ENCODE data around the gene DMTF1. TPM values are rescaled to one million over a fixed set of nuclear protein-coding genes. Genes with fewer than 3 reads are reported as not detected.
"Not testable (repeated sequence)": the region's sequence is repeated elsewhere in the genome, so short reads cannot be mapped to it uniquely, and the experiment has no call there.

The DMTF1 gene
- total RNA-seq, 1 donor = 70.6 TPM

- no peak overlapping the region for H3K4me3 ChIP-seq (ENCODE audit: insufficient read depth, low read length)
- no peak overlapping the region for H3K4me2 ChIP-seq (ENCODE audit: insufficient read depth, low read length)
- no peak overlapping the region for H2AFZ ChIP-seq (ENCODE audit: low read length)
- H3K79me2 ChIP-seq (ENCODE audit: insufficient read depth, low read length) = no peaks in the 10 kb centered on the region
- no peaks in the 10 kb centered on the region for H3K4me1 ChIP-seq (ENCODE audit: insufficient read depth, low read length)
- H4K20me1 ChIP-seq (ENCODE audit: insufficient read depth, low read length) = no peaks in the 10 kb centered on the region
- no peaks in the 10 kb centered on the region for H3K9me3 ChIP-seq (ENCODE audit: low read depth, low read length)
- no peak for DNase-seq (ENCODE audit: insufficient read length, low spot score, missing footprints)
- no peaks in the 10 kb centered on the region for H3K36me3 ChIP-seq (ENCODE audit: insufficient read depth, low read length)
- TF ChIP-seq, protein P1, sequence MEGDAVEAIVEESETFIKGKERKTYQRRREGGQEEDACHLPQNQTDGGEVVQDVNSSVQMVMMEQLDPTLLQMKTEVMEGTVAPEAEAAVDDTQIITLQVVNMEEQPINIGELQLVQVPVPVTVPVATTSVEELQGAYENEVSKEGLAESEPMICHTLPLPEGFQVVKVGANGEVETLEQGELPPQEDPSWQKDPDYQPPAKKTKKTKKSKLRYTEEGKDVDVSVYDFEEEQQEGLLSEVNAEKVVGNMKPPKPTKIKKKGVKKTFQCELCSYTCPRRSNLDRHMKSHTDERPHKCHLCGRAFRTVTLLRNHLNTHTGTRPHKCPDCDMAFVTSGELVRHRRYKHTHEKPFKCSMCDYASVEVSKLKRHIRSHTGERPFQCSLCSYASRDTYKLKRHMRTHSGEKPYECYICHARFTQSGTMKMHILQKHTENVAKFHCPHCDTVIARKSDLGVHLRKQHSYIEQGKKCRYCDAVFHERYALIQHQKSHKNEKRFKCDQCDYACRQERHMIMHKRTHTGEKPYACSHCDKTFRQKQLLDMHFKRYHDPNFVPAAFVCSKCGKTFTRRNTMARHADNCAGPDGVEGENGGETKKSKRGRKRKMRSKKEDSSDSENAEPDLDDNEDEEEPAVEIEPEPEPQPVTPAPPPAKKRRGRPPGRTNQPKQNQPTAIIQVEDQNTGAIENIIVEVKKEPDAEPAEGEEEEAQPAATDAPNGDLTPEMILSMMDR (IDR thresholded peaks at IDR 0.05; ENCODE audit: extremely low read depth, low read depth, low read length) = no peak
- H3K27me3 ChIP-seq (ENCODE audit: insufficient read depth, low read length) = peaks cover 9% of the 10 kb centered on the region
- H3K27ac ChIP-seq (ENCODE audit: low read depth, low read length) = no peak overlapping the region
Measured at GRCh38 chr7:87226495-87226894, 74.2 kb downstream of the DMTF1 start.

DNA sequence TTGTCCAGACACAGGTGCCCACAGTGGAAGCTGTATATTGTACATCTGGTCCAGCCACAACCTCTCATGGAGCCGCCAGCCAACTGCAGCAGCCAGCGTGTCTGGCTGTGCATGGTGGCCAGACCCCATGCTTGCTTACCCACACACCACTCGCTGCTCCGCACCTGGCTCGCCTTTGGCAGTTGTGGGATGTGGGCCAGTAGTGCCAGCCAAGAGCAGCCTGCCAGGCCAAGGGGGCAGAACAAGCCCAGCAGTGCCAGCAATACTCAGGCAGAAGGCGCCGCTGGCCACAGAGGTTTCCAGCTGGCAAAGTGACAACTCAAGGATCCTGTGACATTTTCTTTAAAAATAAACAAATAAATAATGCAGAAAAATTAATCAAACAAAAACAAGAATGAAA is 79.0 kb downstream of the DMTF1 start:
- TF ChIP-seq, protein P1 (IDR thresholded peaks at IDR 0.05; ENCODE audit: extremely low read depth, low read depth, low read length) = no peak
- Histone ChIP-seq H4K20me1 (ENCODE audit: insufficient read depth, low read length) (no peaks in the 10 kb centered on the region), H3K79me2 (ENCODE audit: insufficient read depth, low read length) (no peaks in the 10 kb centered on the region), H3K27me3 (ENCODE audit: insufficient read depth, low read length) (peaks cover 8% of the 10 kb centered on the region), H2AFZ (ENCODE audit: low read length) (no peak overlapping the region), H3K4me2 (ENCODE audit: insufficient read depth, low read length) (no peak overlapping the region), H3K4me1 (ENCODE audit: insufficient read depth, low read length) (peaks cover 3% of the 10 kb centered on the region), H3K9me3 (ENCODE audit: low read depth, low read length) (no peaks in the 10 kb centered on the region), H3K27ac (ENCODE audit: low read depth, low read length) (no peak overlapping the region), H3K36me3 (ENCODE audit: insufficient read depth, low read length) (no peaks in the 10 kb centered on the region), H3K4me3 (ENCODE audit: insufficient read depth, low read length) (no peak overlapping the region)
- DNase-seq (ENCODE audit: insufficient read length, low spot score, missing footprints) = no peak

- H3K4me3 ChIP-seq (ENCODE audit: insufficient read depth, low read length) = no peak overlapping the region
- H2AFZ ChIP-seq (ENCODE audit: low read length) = no peak overlapping the region
- peaks cover 8% of the 10 kb centered on the region for H3K27me3 ChIP-seq (ENCODE audit: insufficient read depth, low read length)
- TF ChIP-seq, protein P1 (IDR thresholded peaks at IDR 0.05; ENCODE audit: extremely low read depth, low read depth, low read length) = no peak
- no peaks in the 10 kb centered on the region for H4K20me1 ChIP-seq (ENCODE audit: insufficient read depth, low read length)
- no peaks in the 10 kb centered on the region for H3K9me3 ChIP-seq (ENCODE audit: low read depth, low read length)
- no peaks in the 10 kb centered on the region for H3K36me3 ChIP-seq (ENCODE audit: insufficient read depth, low read length)
- no peak overlapping the region for H3K27ac ChIP-seq (ENCODE audit: low read depth, low read length)
- no peak overlapping the region for H3K4me2 ChIP-seq (ENCODE audit: insufficient read depth, low read length)
- peaks cover 3% of the 10 kb centered on the region for H3K4me1 ChIP-seq (ENCODE audit: insufficient read depth, low read length)
- no peaks in the 10 kb centered on the region for H3K79me2 ChIP-seq (ENCODE audit: insufficient read depth, low read length)
- DNase-seq (ENCODE audit: insufficient read length, low spot score, missing footprints) = no peak
Measured at GRCh38 chr7:87231711-87232110, 79.5 kb downstream of the DMTF1 start.

- H3K9me3 ChIP-seq (ENCODE audit: low read depth, low read length) = no peaks in the 10 kb centered on the region
- TF ChIP-seq, protein P1 (IDR thresholded peaks at IDR 0.05; ENCODE audit: extremely low read depth, low read depth, low read length) = no peak
- no peak for DNase-seq (ENCODE audit: insufficient read length, low spot score, missing footprints)
Measured at GRCh38 chr7:87234949-87235348, 82.7 kb downstream of the DMTF1 start.

DNA sequence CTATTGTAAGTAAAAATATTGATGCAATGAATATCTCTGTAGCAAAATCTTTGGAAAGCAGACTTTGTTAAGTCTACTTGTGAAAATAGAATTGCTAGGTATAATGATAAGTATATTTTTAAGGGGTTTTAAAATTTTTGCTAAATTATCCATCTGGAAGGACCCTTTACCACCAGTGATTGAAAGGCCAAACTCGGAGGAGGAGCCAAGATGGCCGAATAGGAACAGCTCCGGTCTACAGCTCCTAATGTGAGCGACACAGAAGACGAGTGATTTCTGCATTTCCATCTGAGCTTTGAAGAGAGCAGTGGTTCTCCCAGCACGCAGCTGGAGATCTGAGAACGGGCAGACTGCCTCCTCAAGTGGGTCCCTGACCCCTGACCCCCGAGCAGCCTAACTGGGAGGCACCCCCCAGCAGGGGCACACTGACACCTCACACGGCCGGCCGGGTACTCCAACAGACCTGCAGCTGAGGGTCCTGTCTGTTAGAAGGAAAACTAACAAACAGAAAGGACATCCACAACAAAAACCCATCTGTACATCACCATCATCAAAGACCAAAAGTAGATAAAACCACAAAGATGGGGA is 86.3 kb downstream of the DMTF1 start:
- DNase-seq (ENCODE audit: insufficient read length, low spot score, missing footprints); H3K4me2 ChIP-seq (ENCODE audit: insufficient read depth, low read length); H4K20me1 ChIP-seq (ENCODE audit: insufficient read depth, low read length); H3K4me3 ChIP-seq (ENCODE audit: insufficient read depth, low read length); H3K9me3 ChIP-seq (ENCODE audit: low read depth, low read length); H3K79me2 ChIP-seq (ENCODE audit: insufficient read depth, low read length); H3K36me3 ChIP-seq (ENCODE audit: insufficient read depth, low read length); H3K27me3 ChIP-seq (ENCODE audit: insufficient read depth, low read length); H2AFZ ChIP-seq (ENCODE audit: low read length); H3K4me1 ChIP-seq (ENCODE audit: insufficient read depth, low read length); H3K27ac ChIP-seq (ENCODE audit: low read depth, low read length): not testable (repeated sequence)

More at GRCh38 chr7:87234949-87235348, 82.7 kb downstream of the DMTF1 start:
- Histone ChIP-seq H3K27me3 (ENCODE audit: insufficient read depth, low read length) (peaks cover 8% of the 10 kb centered on the region), H3K27ac (ENCODE audit: low read depth, low read length) (no peak overlapping the region), H2AFZ (ENCODE audit: low read length) (no peak overlapping the region), H3K4me1 (ENCODE audit: insufficient read depth, low read length) (peaks cover 3% of the 10 kb centered on the region), H3K4me3 (ENCODE audit: insufficient read depth, low read length) (no peak overlapping the region), H3K36me3 (ENCODE audit: insufficient read depth, low read length) (no peaks in the 10 kb centered on the region), H3K79me2 (ENCODE audit: insufficient read depth, low read length) (no peaks in the 10 kb centered on the region), H4K20me1 (ENCODE audit: insufficient read depth, low read length) (no peaks in the 10 kb centered on the region), H3K4me2 (ENCODE audit: insufficient read depth, low read length) (no peak overlapping the region)

DNA sequence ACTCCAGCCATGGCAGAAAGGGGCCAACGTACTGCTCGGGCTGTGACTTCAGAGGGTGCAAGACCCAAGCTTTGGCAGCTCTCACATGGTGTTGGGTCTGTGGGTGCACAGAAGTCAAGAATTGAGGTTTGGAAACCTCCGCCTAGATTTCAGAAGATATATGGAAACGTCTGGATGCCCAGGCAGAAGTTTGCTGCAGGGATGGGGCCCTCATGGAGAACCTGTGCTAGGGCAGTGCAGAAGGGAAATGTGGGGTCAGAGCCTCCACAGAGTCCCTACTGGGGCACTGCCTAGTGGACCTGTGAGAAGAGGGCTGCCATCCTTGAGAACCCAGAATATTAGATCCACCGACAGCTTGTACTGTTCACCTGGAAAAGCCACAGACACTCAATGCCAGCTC is 93.4 kb downstream of the DMTF1 start:
- not testable (repeated sequence) for H3K27ac ChIP-seq (ENCODE audit: low read depth, low read length); H3K36me3 ChIP-seq (ENCODE audit: insufficient read depth, low read length); H3K27me3 ChIP-seq (ENCODE audit: insufficient read depth, low read length); H2AFZ ChIP-seq (ENCODE audit: low read length); DNase-seq (ENCODE audit: insufficient read length, low spot score, missing footprints); H3K79me2 ChIP-seq (ENCODE audit: insufficient read depth, low read length); H3K4me2 ChIP-seq (ENCODE audit: insufficient read depth, low read length); H3K9me3 ChIP-seq (ENCODE audit: low read depth, low read length); H3K4me3 ChIP-seq (ENCODE audit: insufficient read depth, low read length); H4K20me1 ChIP-seq (ENCODE audit: insufficient read depth, low read length); H3K4me1 ChIP-seq (ENCODE audit: insufficient read depth, low read length)

Data from osteoblast (primary cell).